ENCODE data around the gene LTBP2.

The LTBP2 gene

GRCh38 chr14:74524812-74525135, 87.3 kb downstream of the LTBP2 start:
- TF ChIP-seq CTCF (IDR thresholded peaks at IDR 0.05; ENCODE audit: extremely low read depth, insufficient read depth, missing control alignments), result no peak
- in situ Hi-C loops (cut with MboI; ENCODE audit: low pct_unique_long_range_greater_than_20kb, low sequenced_read_pairs, unreplicated experiment), result no loop called here
- no peak for DNase-seq (ENCODE audit: low spot score)

- in situ Hi-C loops (cut with MboI; ENCODE audit: low pct_unique_long_range_greater_than_20kb, low sequenced_read_pairs, unreplicated experiment), result no loop called here
- no peak for DNase-seq (ENCODE audit: low spot score)
- no peak for TF ChIP-seq CTCF (IDR thresholded peaks at IDR 0.05; ENCODE audit: extremely low read depth, insufficient read depth, missing control alignments)
Measured at GRCh38 chr14:74524076-74524811, 87.8 kb downstream of the LTBP2 start.

GRCh38 chr14:74522740-74523139, 89.3 kb downstream of the LTBP2 start:
- no peak for TF ChIP-seq CTCF (IDR thresholded peaks at IDR 0.05; ENCODE audit: extremely low read depth, insufficient read depth, missing control alignments)
- in situ Hi-C loops (cut with MboI; ENCODE audit: low pct_unique_long_range_greater_than_20kb, low sequenced_read_pairs, unreplicated experiment), result no loop called here
- no peak for DNase-seq (ENCODE audit: low spot score)

- DNase-seq (ENCODE audit: low spot score), result no peak
- no peak for TF ChIP-seq CTCF (IDR thresholded peaks at IDR 0.05; ENCODE audit: extremely low read depth, insufficient read depth, missing control alignments)
- in situ Hi-C loops (cut with MboI; ENCODE audit: low pct_unique_long_range_greater_than_20kb, low sequenced_read_pairs, unreplicated experiment), result no loop called here
Measured at GRCh38 chr14:74521756-74522155, 90.3 kb downstream of the LTBP2 start.

GRCh38 chr14:74519316-74520074, 92.5 kb downstream of the LTBP2 start:
- DNase-seq (ENCODE audit: low spot score), result no peak
- no peak for TF ChIP-seq CTCF (IDR thresholded peaks at IDR 0.05; ENCODE audit: extremely low read depth, insufficient read depth, missing control alignments)
- in situ Hi-C loops (cut with MboI; ENCODE audit: low pct_unique_long_range_greater_than_20kb, low sequenced_read_pairs, unreplicated experiment), result no loop called here

- in situ Hi-C loops (cut with MboI; ENCODE audit: low pct_unique_long_range_greater_than_20kb, low sequenced_read_pairs, unreplicated experiment), result no loop called here
- TF ChIP-seq CTCF (IDR thresholded peaks at IDR 0.05; ENCODE audit: extremely low read depth, insufficient read depth, missing control alignments), result no peak
- no peak for DNase-seq (ENCODE audit: low spot score)
Measured at GRCh38 chr14:74518221-74518620, 93.8 kb downstream of the LTBP2 start.
